AG04449 (cell line): ENCODE data around the gene CDC42BPB.

ENCODE experiments used
- CTCF ChIA-PET: fragments of 350-600 bp; formaldehyde crosslinking; extraction: SDS; loops from one replicate; lab custom pipeline; 2021; ENCODE audit warnings: antibody characterized with exemption; lab: Yijun Ruan, JAX
- POLR2A ChIA-PET: fragments of 400-600, 350-600 bp; formaldehyde crosslinking; extraction: SDS; loops from one replicate; lab custom pipeline; 2020; ENCODE audit warnings: antibody characterized with exemption, inconsistent platforms; lab: Yijun Ruan, JAX
- DNase-seq: peaks from one replicate; pipeline ENCODE4 v3.0.0-alpha.2; 2010; ENCODE audit warnings: low read depth, low spot score
- H3K4me3 ChIP-seq: 2 replicates; pipeline ENCODE4 v1.5.1; 2011; ENCODE audit warnings: low read depth, mild to moderate bottlenecking, control low read depth, low read length
- CTCF ChIP-seq: IDR thresholded peaks from one replicate; pipeline ENCODE4 v1.5.1; 2011; ENCODE audit warnings: mild to moderate bottlenecking, moderate library complexity, low read length, control low read depth, inconsistent platforms; ENCODE audit not compliant: insufficient read depth; ENCODE audit errors: missing control alignments

The CDC42BPB gene

GRCh38 chr14:102968306-102968705 is 89.0 kb downstream of the CDC42BPB start:
- CTCF ChIA-PET: interaction anchor here (1.6 kb wide), 1 partner anchor 12 kb away, joined by 6 read pairs; no protein-coding TSS in a partner anchor
- H3K4me3 ChIP-seq: no peak overlapping the region
- DNase-seq: no peak
- TF ChIP-seq CTCF: no peak
- POLR2A ChIA-PET: no interaction called here

GRCh38 chr14:102967506-102967795 is 89.9 kb downstream of the CDC42BPB start:
- no peak for TF ChIP-seq CTCF
- no peak for DNase-seq
- ChIA-PET CTCF (interaction anchor here (1.4 to 1.6 kb wide), 2 partner anchors 12 to 273 kb away, joined by 3 to 6 read pairs; no protein-coding TSS in a partner anchor), POLR2A (no interaction called here)
- H3K4me3 ChIP-seq: no peak overlapping the region

- no peak for TF ChIP-seq CTCF
- POLR2A ChIA-PET: no interaction called here
- no peak for DNase-seq
- H3K4me3 ChIP-seq: no peak overlapping the region
- CTCF ChIA-PET: interaction anchor here (1.4 to 1.6 kb wide), 3 partner anchors 11 to 273 kb away, joined by 3 to 6 read pairs (median 4); no protein-coding TSS in a partner anchor
These were observed 90.5 kb downstream of the CDC42BPB start for GRCh38 chr14:102966681-102967505.

GRCh38 chr14:102965971-102966655 is 91.2 kb downstream of the CDC42BPB start:
- ChIA-PET CTCF (interaction anchor here (1.4 kb wide), 1 partner anchor 272 kb away, joined by 4 read pairs; no protein-coding TSS in a partner anchor), POLR2A (no interaction called here)
- TF ChIP-seq CTCF: no peak
- DNase-seq: no peak
- no peak overlapping the region for H3K4me3 ChIP-seq

GRCh38 chr14:102965282-102965681 is 92.1 kb downstream of the CDC42BPB start:
- POLR2A ChIA-PET: no interaction called here
- DNase-seq: no peak
- no peak overlapping the region for H3K4me3 ChIP-seq
- no peak for TF ChIP-seq CTCF
- CTCF ChIA-PET: interaction anchor here (1.4 kb wide), 1 partner anchor 271 kb away, joined by 4 read pairs; no protein-coding TSS in a partner anchor

- no peak for DNase-seq
- no peak for TF ChIP-seq CTCF
- ChIA-PET POLR2A (no interaction called here), CTCF (no interaction called here)
- H3K4me3 ChIP-seq: no peak overlapping the region
These were observed 93.1 kb downstream of the CDC42BPB start for GRCh38 chr14:102964152-102964730.
